Measurements from ENCODE around the gene JAM2.

JAM2 gene

GRCh38 chr21:25764065-25764464, 125.0 kb downstream of the JAM2 start:
- in situ Hi-C loops (cut with HindIII; ENCODE audit: low sequenced_read_pairs): no loop called here

All from endothelial cell of hepatic sinusoid (primary cell).